Lung (tissue), 12 donors: Measurements from ENCODE around the gene ERC2. TPM values are rescaled to one million over a fixed set of nuclear protein-coding genes. Genes with fewer than 3 reads are reported as not detected.

Experiments used
- ATAC-seq: fragments of 200-7000 bp; cut with Tn5 transposase; one replicate; pipeline ENCODE4 v1.9.1; 2020; ENCODE audit warnings: moderate number of reproducible peaks; ENCODE audit not compliant: insufficient read depth, low FRiP score
- DNase-seq, 3 donors: peaks; one replicate each; pipeline ENCODE4 v3.0.0-alpha.2; 2013 to 2017
- H3K27ac ChIP-seq, 2 donors: one replicate each; pipeline ENCODE4 v1.5.1; 2013; ENCODE audit warnings: mild to moderate bottlenecking in 2 of 2, moderate library complexity in 2 of 2, control low read depth in 1 of 2, inconsistent platforms in 1 of 2, low read depth in 1 of 2, low read length in 1 of 2
- H3K27me3 ChIP-seq, 3 donors: one replicate each; pipeline ENCODE4 v1.5.1; 2013; ENCODE audit warnings: low read length in 2 of 3; ENCODE audit not compliant: control insufficient read depth in 3 of 3, insufficient read depth in 3 of 3
- H3K36me3 ChIP-seq, 4 donors: one replicate each; pipeline ENCODE4 v1.5.1; 2013; ENCODE audit warnings: low read length in 4 of 4, mild to moderate bottlenecking in 1 of 4, moderate library complexity in 1 of 4; ENCODE audit not compliant: control insufficient read depth in 4 of 4, insufficient read depth in 4 of 4
- H3K4me1 ChIP-seq, 5 donors: one replicate each; pipeline ENCODE4 v1.5.1; 2013; ENCODE audit warnings: low read length in 5 of 5, mild to moderate bottlenecking in 2 of 5, moderate library complexity in 1 of 5; ENCODE audit not compliant: control insufficient read depth in 5 of 5, insufficient read depth in 5 of 5
- H3K4me3 ChIP-seq: one replicate; pipeline ENCODE4 v1.5.1; 2013; ENCODE audit warnings: mild to moderate bottlenecking, control low read depth, moderate library complexity
- H3K9ac ChIP-seq, 2 donors: one replicate each; pipeline ENCODE4 v1.5.1; 2013; ENCODE audit warnings: low read length in 2 of 2, control low read depth in 1 of 2; ENCODE audit not compliant: insufficient read depth in 1 of 2
- H3K9me3 ChIP-seq, 4 donors: one replicate each; pipeline ENCODE4 v1.5.1; 2013; ENCODE audit warnings: low read length in 3 of 4, mild to moderate bottlenecking in 1 of 4, moderate library complexity in 1 of 4; ENCODE audit not compliant: control insufficient read depth in 4 of 4, insufficient read depth in 3 of 4
- CTCF ChIP-seq: IDR thresholded peaks from 2 replicates; pipeline ENCODE4 v1.5.1; 2012; ENCODE audit warnings: mild to moderate bottlenecking; ENCODE audit errors: control extremely low read depth, extremely low read depth
- WGBS, 2 donors: extraction: QIAGEN DNeasy Blood & Tissue Kit; methylation state at CpG; one replicate each; pipeline ENCODE4 v1.1.7; 2013; 5-methylcytosine and 5-hydroxymethylcytosine counted together
- polyA plus RNA-seq, 2 donors: library from polyadenylated mRNA; stranded (reverse); fragments of 200-250 nt; gene quantifications; one replicate each; pipeline ENCODE4 v1.2.1, GENCODE V29; 2013
- total RNA-seq, 2 donors: library from RNA; depleted of rRNA in 1 of 2; stranded (reverse); fragments of >200 nt in 1 of 2; gene quantifications; one replicate each; pipeline ENCODE4 v1.2.1, GENCODE V29; 2014 to 2021
- donor health status: control.
- donor health status: control.
- donor health status: Bipolar disorder and iron deficiency.
- donor health status: healthy.
- donor health status: DM: yes; HTN: yes; CAD: no.

The ERC2 gene
- total and polyA plus RNA-seq, 4 donors, result 0.20 to 3.5 (median 0.97) TPM

- ATAC-seq, result no peak
- peaks cover 0 to 10% (median 0%) of the 10 kb centered on the region in 5 donors for H3K4me1 ChIP-seq
- no peak overlapping the region for H3K4me3 ChIP-seq
- H3K27ac ChIP-seq, result no peak overlapping the region
- H3K9me3 ChIP-seq, result peaks cover 0 to 2% (median 0%) of the 10 kb centered on the region in 4 donors
- WGBS, 2 donors, result 60 to 79% methylated on average over 12 of the region's 12 CpGs
- TF ChIP-seq CTCF, result no peak
- H3K27me3 ChIP-seq, result no peaks in the 10 kb centered on the region
- DNase-seq, result no peak
- no peak overlapping the region for H3K9ac ChIP-seq
- H3K36me3 ChIP-seq, result no peaks in the 10 kb centered on the region
These were observed 9.7 kb downstream of the ERC2 start for GRCh38 chr3:56458496-56459103.

DNA sequence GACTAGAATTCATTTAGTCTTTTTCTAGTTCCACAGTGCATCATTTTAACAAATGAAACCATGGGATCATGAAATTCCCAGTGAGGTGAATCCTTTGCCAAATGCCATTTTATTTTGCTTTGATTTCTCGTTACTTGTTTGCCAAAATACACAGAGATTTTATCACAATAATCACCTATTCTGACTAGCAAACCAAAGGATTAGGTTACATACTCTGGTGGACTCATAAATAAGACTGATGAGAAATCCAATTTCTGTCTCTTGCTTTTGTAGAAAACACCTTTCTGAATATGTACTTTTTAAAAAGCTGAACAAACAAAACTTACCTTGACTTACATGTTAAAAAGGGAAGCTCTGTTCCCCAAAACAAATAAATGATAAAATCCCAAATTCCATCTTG lies 12.2 kb downstream of the ERC2 start:
- no peak for TF ChIP-seq CTCF
- ATAC-seq, result no peak
- Histone ChIP-seq H3K9ac (no peak overlapping the region), H3K36me3 (no peaks in the 10 kb centered on the region), H3K27me3 (no peaks in the 10 kb centered on the region), H3K27ac (no peak overlapping the region), H3K9me3 (peaks cover 0 to 2% (median 0%) of the 10 kb centered on the region in 4 donors), H3K4me3 (no peak overlapping the region), H3K4me1 (peaks cover 0 to 10% (median 0%) of the 10 kb centered on the region in 5 donors)
- DNase-seq, result no peak
- 49 to 76% methylated on average over 1 of the region's 1 CpG for WGBS, 2 donors

- ATAC-seq (no peak), DNase-seq (no peak)
- 51 to 55% methylated on average over 1 of the region's 1 CpG for WGBS, 2 donors
- no peaks in the 10 kb centered on the region for H3K4me1 ChIP-seq
- H3K27ac ChIP-seq, result no peak overlapping the region
- no peak for TF ChIP-seq CTCF
- H3K9ac ChIP-seq, result no peak overlapping the region
- H3K36me3 ChIP-seq, result no peaks in the 10 kb centered on the region
- H3K9me3 ChIP-seq, result peaks cover 0 to 2% (median 0%) of the 10 kb centered on the region in 4 donors
- peaks cover 0 to 3% (median 0%) of the 10 kb centered on the region in 3 donors for H3K27me3 ChIP-seq
- H3K4me3 ChIP-seq, result no peak overlapping the region
These were observed 15.3 kb downstream of the ERC2 start for GRCh38 chr3:56453011-56453410.

GRCh38 chr3:56452085-56452484 lies 16.2 kb downstream of the ERC2 start:
- Histone ChIP-seq H3K36me3 (no peaks in the 10 kb centered on the region), H3K4me3 (no peak overlapping the region), H3K9ac (no peak overlapping the region), H3K27ac (no peak overlapping the region), H3K27me3 (peaks cover 0 to 3% (median 0%) of the 10 kb centered on the region in 3 donors), H3K4me1 (no peaks in the 10 kb centered on the region), H3K9me3 (peaks cover 0 to 2% (median 0%) of the 10 kb centered on the region in 4 donors)
- TF ChIP-seq CTCF, result no peak
- no peak for ATAC-seq
- DNase-seq, result no peak
